Ovary (tissue), 9 donors: ENCODE results near the gene SMARCD2. TPM values are rescaled to one million over a fixed set of nuclear protein-coding genes. Genes with fewer than 3 reads are reported as not detected.

Source experiments
- DNase-seq, 5 donors: peaks; one replicate each; pipeline ENCODE4 v3.0.0-alpha.2; 2019 to 2020
- H3K27ac ChIP-seq, 2 donors: fragments of 200-600 bp; one replicate each; pipeline versions ENCODE4 v1.5.1 to v1.8.0; 2019 to 2022
- H3K27me3 ChIP-seq: fragments of 200-600 bp; one replicate; pipeline ENCODE4 v1.8.0; 2022
- H3K36me3 ChIP-seq: fragments of 200-600 bp; sonication (generic); one replicate; pipeline ENCODE4 v1.5.1; 2019
- H3K4me1 ChIP-seq: one replicate; pipeline ENCODE4 v1.8.1; 2013; ENCODE audit warnings: mild to moderate bottlenecking, moderate library complexity; ENCODE audit not compliant: insufficient read depth
- H3K4me3 ChIP-seq: fragments of 200-600 bp; sonication (generic); one replicate; pipeline ENCODE4 v1.5.1; 2017
- H3K9me3 ChIP-seq, 2 donors: fragments of 200-600 bp in 1 of 2; sonication (generic) in 1 of 2; one replicate each; pipeline versions ENCODE4 v1.5.1 to v1.8.1; 2013 to 2019; ENCODE audit warnings: mild to moderate bottlenecking in 1 of 2, moderate library complexity in 1 of 2
- EP300 ChIP-seq: sonication (generic); formaldehyde crosslinking; IDR thresholded peaks from one replicate; pipeline ENCODE4 v1.6.1; 2017; ENCODE audit warnings: antibody characterized with exemption
- POLR2A ChIP-seq: fragments of 450-650 bp; IDR thresholded peaks from one replicate; pipeline ENCODE4 v1.6.1; 2017; ENCODE audit warnings: antibody characterized with exemption, mild to moderate bottlenecking, moderate library complexity
- WGBS, 3 donors: extraction: QIAGEN DNeasy Blood & Tissue Kit in 1 of 3; methylation state at CpG; one replicate each; pipeline versions ENCODE4 v1.1.5 to v1.1.7; 2013 to 2017; 5-methylcytosine and 5-hydroxymethylcytosine counted together
- intact Hi-C, 4 donors: fragments of 100-400 bp; cut with DNase I; formaldehyde crosslinking; loops; one replicate each; pipeline versions ENCODE4 v1.11.0 to v1.15.1; 2022 to 2023
- polyA plus RNA-seq, 2 donors: library from polyadenylated mRNA; stranded (reverse); fragments of 200-250 nt in 1 of 2; fragments of 350-450 nt in 1 of 2; fragmentation: Illumina TruSeq in 1 of 2; extraction: RNeasy Lipid Tissue Mini Kit (QIAGEN cat#74804) in 1 of 2; gene quantifications; one replicate each; pipeline ENCODE4 v1.2.3, GENCODE V29; 2013 to 2014
- total RNA-seq, 7 donors: library from RNA; depleted of rRNA in 2 of 7; stranded (reverse); fragments of >200 nt in 2 of 7; fragmentation: NEBNext Ultra II Directional in 3 of 7; extraction: Animal tissue kit (Norgen Biotek cat#: 25700) in 3 of 7; gene quantifications; one replicate each; pipeline versions ENCODE4 v1.1.0 to v1.2.4, GENCODE V29; 2016 to 2023
- TF ChIP-seq, protein P1 (sequence below), 3 donors: fragments of 450-650 bp in 2 of 3; fragments of 200-600 bp in 1 of 3; IDR thresholded peaks; one replicate each; pipeline versions ENCODE4 v1.5.1 to v1.8.0; 2016 to 2022; ENCODE audit warnings: antibody characterized with exemption in 3 of 3, mild to moderate bottlenecking in 1 of 3
- donor health status: DM: no; HTN: no; CAD: no; lungs with moderate emphysema.
- donor health status: DM: no; HTN: no; CAD: no.
- donor health status: Bipolar disorder and iron deficiency.
- donor health status: DM: yes; HTN: yes; CAD: no.
- donor health status: DM: no; HTN: no; CAD: no.
- donor health status: DM: yes; HTN: yes; CAD: no.

Gene SMARCD2
- total and polyA plus RNA-seq, 9 donors = 46.2 to 117 (median 69.8) TPM

DNA sequence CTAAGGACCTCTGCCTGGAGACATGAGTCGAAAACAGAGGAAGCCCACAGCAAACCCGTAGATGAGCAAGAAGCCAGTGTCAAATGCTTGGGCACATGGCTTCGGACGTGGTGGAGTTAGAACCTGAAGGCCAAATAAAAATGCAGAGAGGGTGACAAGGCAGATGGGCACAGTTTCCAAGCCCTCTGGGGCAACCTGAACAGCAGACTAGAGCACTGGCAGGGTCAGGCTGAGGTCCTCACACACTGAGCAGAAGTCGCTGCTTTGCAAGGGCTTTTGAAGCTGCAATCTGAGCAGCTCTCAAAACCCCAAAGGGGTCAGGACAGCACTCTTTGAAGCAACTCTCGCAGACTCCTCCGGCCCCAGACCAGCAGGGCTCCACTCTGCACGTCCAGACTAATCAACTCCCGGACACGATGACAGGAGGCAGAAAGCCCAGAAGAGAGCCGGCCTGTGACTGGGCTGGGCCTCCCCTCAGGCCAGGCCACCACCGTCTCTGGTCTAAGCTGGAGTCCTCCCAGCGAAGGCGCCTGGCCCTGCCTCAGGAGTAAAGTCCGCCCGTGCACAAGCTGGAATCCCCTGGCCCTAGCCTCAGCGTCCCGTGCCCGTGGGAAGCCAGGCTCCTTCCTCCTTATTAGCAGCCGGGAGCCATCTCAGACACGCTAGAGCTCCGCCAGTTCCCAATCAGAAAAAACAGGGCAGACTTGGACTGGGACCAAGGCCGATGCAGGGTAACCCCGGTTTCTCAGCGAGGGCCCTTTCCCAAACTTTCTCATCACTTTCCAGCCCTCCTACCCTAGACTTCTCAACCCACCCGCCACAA lies 924 bp downstream of the SMARCD2 start:
- TF ChIP-seq EP300 (no peak), POLR2A (no peak)
- TF ChIP-seq, protein P1, sequence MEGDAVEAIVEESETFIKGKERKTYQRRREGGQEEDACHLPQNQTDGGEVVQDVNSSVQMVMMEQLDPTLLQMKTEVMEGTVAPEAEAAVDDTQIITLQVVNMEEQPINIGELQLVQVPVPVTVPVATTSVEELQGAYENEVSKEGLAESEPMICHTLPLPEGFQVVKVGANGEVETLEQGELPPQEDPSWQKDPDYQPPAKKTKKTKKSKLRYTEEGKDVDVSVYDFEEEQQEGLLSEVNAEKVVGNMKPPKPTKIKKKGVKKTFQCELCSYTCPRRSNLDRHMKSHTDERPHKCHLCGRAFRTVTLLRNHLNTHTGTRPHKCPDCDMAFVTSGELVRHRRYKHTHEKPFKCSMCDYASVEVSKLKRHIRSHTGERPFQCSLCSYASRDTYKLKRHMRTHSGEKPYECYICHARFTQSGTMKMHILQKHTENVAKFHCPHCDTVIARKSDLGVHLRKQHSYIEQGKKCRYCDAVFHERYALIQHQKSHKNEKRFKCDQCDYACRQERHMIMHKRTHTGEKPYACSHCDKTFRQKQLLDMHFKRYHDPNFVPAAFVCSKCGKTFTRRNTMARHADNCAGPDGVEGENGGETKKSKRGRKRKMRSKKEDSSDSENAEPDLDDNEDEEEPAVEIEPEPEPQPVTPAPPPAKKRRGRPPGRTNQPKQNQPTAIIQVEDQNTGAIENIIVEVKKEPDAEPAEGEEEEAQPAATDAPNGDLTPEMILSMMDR (IDR thresholded peaks at IDR 0.05) = no peak
- DNase-seq = peak; percentile 60 to 75 (median 72)
- peaks cover 25% of the 10 kb centered on the region for H3K4me1 ChIP-seq

DNA sequence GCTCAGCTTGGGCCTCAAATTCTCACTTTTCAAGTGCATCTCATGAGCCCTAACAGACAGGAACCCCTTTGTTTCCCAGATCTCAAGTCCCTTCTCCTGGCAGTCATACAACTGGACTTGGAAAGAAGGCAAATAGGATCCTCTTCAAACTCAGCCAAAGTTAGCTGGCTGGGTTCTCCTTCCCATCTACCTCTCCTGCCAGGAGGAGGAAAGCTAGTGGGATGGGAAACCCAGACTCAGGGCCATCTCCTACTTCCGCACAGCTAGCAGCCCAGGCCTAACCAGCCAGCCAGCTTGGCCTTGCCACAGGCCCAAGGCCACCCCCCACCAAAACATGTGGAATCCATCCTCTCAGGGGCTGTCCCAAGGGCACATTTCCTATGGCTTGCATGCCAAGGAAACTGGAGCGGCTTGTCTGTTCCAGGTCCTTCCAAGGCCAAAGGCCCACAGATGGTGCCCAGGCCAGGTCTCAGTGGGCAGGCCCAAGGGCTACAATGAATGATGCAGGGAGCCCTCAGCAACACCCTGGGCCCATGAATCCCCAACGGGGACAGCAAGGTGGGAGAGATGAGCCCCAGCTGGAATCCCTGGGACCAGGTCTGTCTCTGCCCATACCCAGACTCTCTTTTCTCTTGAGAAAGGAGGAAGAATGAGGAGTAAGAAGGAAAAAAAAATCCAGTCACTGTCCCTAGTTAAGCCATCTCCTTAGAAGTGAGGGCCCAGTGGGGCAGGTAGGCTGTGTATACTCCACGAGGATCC lies 1.7 kb downstream of the SMARCD2 start:
- Histone ChIP-seq H3K27me3 (no peaks in the 10 kb centered on the region), H3K4me3 (peak overlapping the region; percentile 100), H3K27ac (peak overlapping the region in 1 of 2 donors; percentile 72), H3K9me3 (no peaks in the 10 kb centered on the region), H3K4me1 (peaks cover 25% of the 10 kb centered on the region), H3K36me3 (no peaks in the 10 kb centered on the region)
- intact Hi-C loops = no loop called here
- 19 to 25% (median 24%) methylated on average over 4 of the region's 4 CpGs for WGBS, 3 donors
- DNase-seq = peak in 3 of 5 donors; percentile 28 to 57 (median 38)
- TF ChIP-seq POLR2A (no peak), EP300 (no peak)
- TF ChIP-seq, protein P1 (IDR thresholded peaks at IDR 0.05) = no peak

More for the DNA sequence above, 924 bp downstream of the SMARCD2 start:
- H3K9me3 ChIP-seq = no peaks in the 10 kb centered on the region
- no peaks in the 10 kb centered on the region for H3K36me3 ChIP-seq
- peak overlapping the region; percentile 100 for H3K4me3 ChIP-seq
- intact Hi-C loops = loop anchor here in 1 of 4 donors (2.0 kb wide), 1 partner anchor 15 kb away; the partner anchor contains the start of genes FTSJ3 and PSMC5
- H3K27me3 ChIP-seq = no peaks in the 10 kb centered on the region
- WGBS, 3 donors = 2 to 4% (median 3%) methylated on average over 23 to 26 of the region's 26 CpGs
- peak overlapping the region; percentile 72 to 88 for H3K27ac ChIP-seq

DNA sequence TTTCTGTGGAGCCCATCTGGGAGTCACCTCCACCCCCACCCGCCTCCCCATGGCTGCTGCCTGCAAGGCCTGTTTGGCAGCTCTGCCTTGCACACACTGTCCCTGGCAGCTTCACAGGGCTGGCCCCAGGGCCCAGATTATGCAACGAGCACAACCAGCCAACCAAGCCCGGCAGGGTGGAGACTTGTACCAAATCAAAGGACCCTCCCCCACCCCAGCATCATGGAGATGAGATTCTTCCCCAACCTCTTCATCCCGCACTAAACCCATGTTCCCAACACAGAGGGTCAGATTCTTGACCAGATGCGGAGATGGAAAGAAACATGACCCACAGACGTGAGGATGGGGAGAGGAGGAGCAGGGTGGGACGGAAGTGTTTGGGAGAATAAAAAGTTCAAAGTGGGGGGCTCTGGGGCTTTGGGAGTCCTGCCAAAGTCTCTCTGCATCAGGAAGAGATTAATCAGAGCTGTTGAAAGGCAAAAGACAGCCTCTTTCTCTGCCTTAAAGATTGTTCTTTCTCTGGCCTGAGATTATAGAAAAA lies 3.8 kb downstream of the SMARCD2 start:
- Histone ChIP-seq H3K9me3 (no peaks in the 10 kb centered on the region), H3K36me3 (no peaks in the 10 kb centered on the region), H3K27me3 (no peaks in the 10 kb centered on the region), H3K27ac (no peak overlapping the region), H3K4me1 (peaks cover 24% of the 10 kb centered on the region), H3K4me3 (peak overlapping the region; percentile 6)
- WGBS, 3 donors = 18 to 31% (median 20%) methylated on average over 7 of the region's 7 CpGs
- TF ChIP-seq EP300 (peak; percentile 41), POLR2A (no peak)
- TF ChIP-seq, protein P1 (IDR thresholded peaks at IDR 0.05) = no peak
- peak; percentile 79 to 96 (median 94) for DNase-seq
- intact Hi-C loops = loop anchor here in 1 of 4 donors (10.0 kb wide), 1 partner anchor 64 kb away; the partner anchor contains the start of genes CCDC47 and DDX42

DNA sequence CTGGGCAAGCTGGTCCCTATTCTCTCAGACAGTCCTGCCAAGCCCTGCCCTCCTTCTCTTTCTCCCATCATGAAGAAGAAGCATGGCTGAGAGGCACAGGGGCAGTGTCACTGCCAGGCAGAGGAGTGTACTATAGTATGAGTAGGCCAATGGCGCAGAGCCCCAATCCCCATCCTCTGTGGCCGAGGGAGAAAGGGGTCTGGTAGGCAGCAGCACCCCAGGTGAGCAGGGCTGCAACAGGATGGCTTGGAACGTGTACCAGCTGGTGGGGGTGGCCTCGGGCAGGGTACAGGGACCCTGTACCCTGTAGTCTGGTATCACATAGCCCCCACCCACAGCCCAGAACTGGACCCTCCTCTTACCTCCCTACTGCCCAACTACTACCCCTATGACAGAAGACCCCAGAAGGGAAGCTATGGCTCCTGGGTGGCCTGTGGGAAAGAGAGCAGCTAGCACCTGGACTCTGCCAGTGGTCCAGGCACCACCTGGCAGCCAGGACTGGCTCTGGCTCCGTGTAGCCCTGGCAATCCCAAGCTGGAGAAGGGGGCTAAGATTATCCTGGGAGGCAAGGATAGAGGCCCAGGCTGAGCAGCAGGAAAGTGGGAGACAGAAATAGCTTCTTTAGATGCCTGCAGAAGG lies 4.4 kb downstream of the SMARCD2 start:
- TF ChIP-seq, protein P1 (IDR thresholded peaks at IDR 0.05) = no peak
- no peak for TF ChIP-seq EP300
- no peak for TF ChIP-seq POLR2A
- Histone ChIP-seq H3K4me3 (no peak overlapping the region), H3K36me3 (no peaks in the 10 kb centered on the region), H3K9me3 (no peaks in the 10 kb centered on the region), H3K27me3 (no peaks in the 10 kb centered on the region), H3K4me1 (peaks cover 24% of the 10 kb centered on the region), H3K27ac (no peak overlapping the region)
- DNase-seq = no peak
- WGBS, 3 donors = 60 to 74% (median 67%) methylated on average over 4 to 5 of the region's 5 CpGs
- intact Hi-C loops = loop anchor here in 1 of 4 donors (10.0 kb wide), 1 partner anchor 63 kb away; the partner anchor contains the start of genes CCDC47 and DDX42
